ENCODE results near the gene TIMM13. TPM values are rescaled to one million over a fixed set of nuclear protein-coding genes. Genes with fewer than 3 reads are reported as not detected.
A peak's percentile ranks its signal among the peaks of the same experiment; 100 is the strongest.

TIMM13 gene
- 10 to 100 TPM; 19.4 to 23.4 TPM for total RNA-seq

GRCh38 chr19:2427429-2428320 is at the start of gene TIMM13:
TIMM13 (minus strand) TSS chr19:2427586; CDS start chr19:2427533, 53 bp downstream.
- DNase-seq (ENCODE audit: low spot score) = peak; percentile 87
- peak; percentile 86 for ATAC-seq (ENCODE audit: insufficient number of reproducible peaks, low FRiP score, low read depth)
- peaks cover 8 to 34% of the 10 kb centered on the region in 2 donors for H3K4me1 ChIP-seq (ENCODE audit: control insufficient read depth in 1 of 2, low read depth in 2 of 2)
- H3K36me3 ChIP-seq = peaks cover 11% of the 10 kb centered on the region
- peak within 1 kb of the TSS; percentile 79 for H3K4me3 ChIP-seq
- no peaks in the 10 kb centered on the region for H3K9me3 ChIP-seq
- no peaks in the 10 kb centered on the region for H3K27me3 ChIP-seq (replicated peaks; ENCODE audit: insufficient read depth)
- peak within 1 kb of the TSS; percentile 85 to 87 for H3K27ac ChIP-seq
- TF ChIP-seq CTCF (IDR thresholded peaks at IDR 0.05) = no peak

GRCh38 chr19:2476451-2477140 is 49.2 kb upstream of the TIMM13 start:
- Histone ChIP-seq H3K4me3 (peak overlapping the region; percentile 89), H3K36me3 (peaks cover 12% of the 10 kb centered on the region), H3K27me3 (replicated peaks; ENCODE audit: insufficient read depth) (no peaks in the 10 kb centered on the region), H3K27ac (peak overlapping the region; percentile 87 to 91), H3K4me1 (ENCODE audit: control insufficient read depth in 1 of 2, low read depth in 2 of 2) (peaks cover 13 to 28% of the 10 kb centered on the region in 2 donors), H3K9me3 (no peaks in the 10 kb centered on the region)
- no peak for DNase-seq (ENCODE audit: low spot score)
- ATAC-seq (ENCODE audit: insufficient number of reproducible peaks, low FRiP score, low read depth) = no peak
- no peak for TF ChIP-seq CTCF (IDR thresholded peaks at IDR 0.05)

GRCh38 chr19:2475702-2476450 is 48.5 kb upstream of the TIMM13 start, which contains the start of gene GADD45B:
GADD45B (plus strand) TSS chr19:2476127; CDS start chr19:2476359, 232 bp downstream.
- Histone ChIP-seq H3K4me3 (peak within 1 kb of the TSS; percentile 89), H3K27ac (peak within 1 kb of the TSS; percentile 91 to 96), H3K36me3 (peaks cover 12% of the 10 kb centered on the region), H3K4me1 (ENCODE audit: control insufficient read depth in 1 of 2, low read depth in 2 of 2) (peaks cover 13 to 21% of the 10 kb centered on the region in 2 donors), H3K27me3 (replicated peaks; ENCODE audit: insufficient read depth) (no peaks in the 10 kb centered on the region), H3K9me3 (no peaks in the 10 kb centered on the region)
- no peak for TF ChIP-seq CTCF (IDR thresholded peaks at IDR 0.05)
- DNase-seq (ENCODE audit: low spot score) (peak; percentile 89), ATAC-seq (ENCODE audit: insufficient number of reproducible peaks, low FRiP score, low read depth) (peak; percentile 61)

GRCh38 chr19:2475018-2475701 is 47.8 kb upstream of the TIMM13 start:
- no peaks in the 10 kb centered on the region for H3K9me3 ChIP-seq
- H3K4me1 ChIP-seq (ENCODE audit: control insufficient read depth in 1 of 2, low read depth in 2 of 2) = peaks cover 13 to 20% of the 10 kb centered on the region in 2 donors
- TF ChIP-seq CTCF (IDR thresholded peaks at IDR 0.05) = no peak
- DNase-seq (ENCODE audit: low spot score) (peak; percentile 28), ATAC-seq (ENCODE audit: insufficient number of reproducible peaks, low FRiP score, low read depth) (no peak)
- peak overlapping the region; percentile 89 for H3K4me3 ChIP-seq
- H3K27me3 ChIP-seq (replicated peaks; ENCODE audit: insufficient read depth) = no peaks in the 10 kb centered on the region
- H3K27ac ChIP-seq = peak overlapping the region; percentile 91 to 96
- peaks cover 12% of the 10 kb centered on the region for H3K36me3 ChIP-seq

All from thoracic aorta (tissue), 2 donors.